ENCODE results near the gene IARS2. TPM values are rescaled to one million over a fixed set of nuclear protein-coding genes. Genes with fewer than 3 reads are reported as not detected.

The IARS2 gene
- total RNA-seq, 1 experiment from 2014 or later: 79.8 TPM

GRCh38 chr1:220184506-220184905 is 90.6 kb downstream of the IARS2 start:
- H3K9me3 ChIP-seq (ENCODE audit: low read length): no peaks in the 10 kb centered on the region
- H3K27ac ChIP-seq (ENCODE audit: low read length): no peak overlapping the region
- no peaks in the 10 kb centered on the region for H3K27me3 ChIP-seq (ENCODE audit: low read length)
- H3K79me2 ChIP-seq (ENCODE audit: low read length): peaks cover 13% of the 10 kb centered on the region; the same call in 1 of the 2 replicates
- no peaks in the 10 kb centered on the region for H3K4me1 ChIP-seq (ENCODE audit: low read length)
- H3K9me2 ChIP-seq (replicated peaks; ENCODE audit: insufficient read depth, low read length): no peaks in the 10 kb centered on the region
- no peak overlapping the region for H2AFZ ChIP-seq (ENCODE audit: low read length)
- H4K20me1 ChIP-seq (ENCODE audit: insufficient read depth, low read depth, low read length): no peaks in the 10 kb centered on the region
- H3K4me2 ChIP-seq (ENCODE audit: low read depth, low read length, poor library complexity, severe bottlenecking): no peak overlapping the region
- H3K9ac ChIP-seq (ENCODE audit: low read length): no peak overlapping the region
- H3K4me3 ChIP-seq (ENCODE audit: low read length): no peak overlapping the region
- peaks cover 37% of the 10 kb centered on the region for H3K36me3 ChIP-seq (ENCODE audit: insufficient read depth, low read length)
- no peak for DNase-seq

- no peak for DNase-seq
- peaks cover 31% of the 10 kb centered on the region for H3K36me3 ChIP-seq (ENCODE audit: insufficient read depth, low read length)
These were observed 92.8 kb downstream of the IARS2 start for GRCh38 chr1:220186752-220187151.

GRCh38 chr1:220188538-220188937 is 94.6 kb downstream of the IARS2 start:
- no peaks in the 10 kb centered on the region for H4K20me1 ChIP-seq (ENCODE audit: insufficient read depth, low read depth, low read length)
- H2AFZ ChIP-seq (ENCODE audit: low read length): no peak overlapping the region
- no peak for DNase-seq
- H3K27me3 ChIP-seq (ENCODE audit: low read length): no peaks in the 10 kb centered on the region
- no peak overlapping the region for H3K4me2 ChIP-seq (ENCODE audit: low read depth, low read length, poor library complexity, severe bottlenecking)
- H3K9me2 ChIP-seq (replicated peaks; ENCODE audit: insufficient read depth, low read length): no peaks in the 10 kb centered on the region
- no peak overlapping the region for H3K4me3 ChIP-seq (ENCODE audit: low read length)
- H3K79me2 ChIP-seq (ENCODE audit: low read length): 0 out of 2 replicates have a peak, but pooled peaks cover 6% of the 10 kb centered on the region
- H3K27ac ChIP-seq (ENCODE audit: low read length): no peak overlapping the region
- no peak overlapping the region for H3K9ac ChIP-seq (ENCODE audit: low read length)
- no peaks in the 10 kb centered on the region for H3K4me1 ChIP-seq (ENCODE audit: low read length)
- no peaks in the 10 kb centered on the region for H3K9me3 ChIP-seq (ENCODE audit: low read length)
- H3K36me3 ChIP-seq (ENCODE audit: insufficient read depth, low read length): peaks cover 38% of the 10 kb centered on the region

More at GRCh38 chr1:220186752-220187151, 92.8 kb downstream of the IARS2 start:
- H3K79me2 ChIP-seq (ENCODE audit: low read length): 0 out of 2 replicates have a peak, but pooled peaks cover 6% of the 10 kb centered on the region
- no peaks in the 10 kb centered on the region for H3K9me3 ChIP-seq (ENCODE audit: low read length)
- H3K4me3 ChIP-seq (ENCODE audit: low read length): no peak overlapping the region
- H3K9me2 ChIP-seq (replicated peaks; ENCODE audit: insufficient read depth, low read length): no peaks in the 10 kb centered on the region
- no peak overlapping the region for H3K9ac ChIP-seq (ENCODE audit: low read length)
- no peaks in the 10 kb centered on the region for H3K27me3 ChIP-seq (ENCODE audit: low read length)
- H3K27ac ChIP-seq (ENCODE audit: low read length): no peak overlapping the region
- no peak overlapping the region for H3K4me2 ChIP-seq (ENCODE audit: low read depth, low read length, poor library complexity, severe bottlenecking)
- no peaks in the 10 kb centered on the region for H3K4me1 ChIP-seq (ENCODE audit: low read length)
- no peak overlapping the region for H2AFZ ChIP-seq (ENCODE audit: low read length)
- H4K20me1 ChIP-seq (ENCODE audit: insufficient read depth, low read depth, low read length): no peaks in the 10 kb centered on the region

DNA sequence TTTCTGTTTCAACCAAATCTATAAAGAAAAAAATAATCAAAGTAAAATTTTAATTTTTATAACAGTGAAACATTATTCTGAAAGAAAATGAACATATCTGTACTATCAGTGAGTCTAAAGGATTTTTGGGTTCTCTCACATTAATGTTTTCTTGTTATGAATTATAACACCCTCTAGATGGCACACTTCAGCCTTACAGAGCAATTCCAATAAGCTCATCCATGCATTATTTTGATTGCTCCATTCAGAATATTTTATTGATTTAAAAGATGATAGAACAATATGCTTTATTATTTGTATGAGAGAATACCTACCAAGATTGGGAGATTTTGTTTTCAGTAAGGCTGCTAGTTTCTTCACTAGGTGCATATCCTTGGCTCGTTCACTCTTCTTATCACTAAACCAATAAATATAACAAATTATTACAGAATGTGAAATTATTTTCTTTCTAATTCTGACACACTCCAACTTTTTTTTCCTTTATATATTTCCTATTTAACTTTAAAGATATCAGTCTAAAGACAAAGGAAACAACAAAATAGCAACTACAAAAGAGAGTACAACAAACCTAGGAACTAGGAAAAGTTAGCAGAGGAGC is 95.9 kb downstream of the IARS2 start:
- Histone ChIP-seq H3K4me1 (ENCODE audit: low read length) (no peaks in the 10 kb centered on the region), H3K9ac (ENCODE audit: low read length) (no peak overlapping the region), H3K79me2 (ENCODE audit: low read length) (0 out of 2 replicates have a peak, but pooled peaks cover 6% of the 10 kb centered on the region), H2AFZ (ENCODE audit: low read length) (no peak overlapping the region), H3K27me3 (ENCODE audit: low read length) (no peaks in the 10 kb centered on the region), H3K27ac (ENCODE audit: low read length) (no peak overlapping the region), H3K9me3 (ENCODE audit: low read length) (no peaks in the 10 kb centered on the region), H4K20me1 (ENCODE audit: insufficient read depth, low read depth, low read length) (no peaks in the 10 kb centered on the region), H3K4me3 (ENCODE audit: low read length) (no peak overlapping the region), H3K9me2 (replicated peaks; ENCODE audit: insufficient read depth, low read length) (no peaks in the 10 kb centered on the region), H3K4me2 (ENCODE audit: low read depth, low read length, poor library complexity, severe bottlenecking) (no peak overlapping the region), H3K36me3 (ENCODE audit: insufficient read depth, low read length) (peaks cover 45% of the 10 kb centered on the region)
- DNase-seq: peak; percentile 67

GRCh38 chr1:220195701-220196100 is 101.8 kb downstream of the IARS2 start:
- Histone ChIP-seq H3K9me2 (replicated peaks; ENCODE audit: insufficient read depth, low read length) (no peaks in the 10 kb centered on the region), H3K9me3 (ENCODE audit: low read length) (no peaks in the 10 kb centered on the region), H3K4me3 (ENCODE audit: low read length) (no peak overlapping the region), H3K36me3 (ENCODE audit: insufficient read depth, low read length) (peaks cover 48% of the 10 kb centered on the region; the same call in 1 of the 2 replicates), H3K27ac (ENCODE audit: low read length) (no peak overlapping the region), H3K27me3 (ENCODE audit: low read length) (no peaks in the 10 kb centered on the region), H4K20me1 (ENCODE audit: insufficient read depth, low read depth, low read length) (no peaks in the 10 kb centered on the region), H3K9ac (ENCODE audit: low read length) (no peak overlapping the region), H2AFZ (ENCODE audit: low read length) (no peak overlapping the region), H3K79me2 (ENCODE audit: low read length) (no peaks in the 10 kb centered on the region), H3K4me2 (ENCODE audit: low read depth, low read length, poor library complexity, severe bottlenecking) (no peak overlapping the region), H3K4me1 (ENCODE audit: low read length) (no peaks in the 10 kb centered on the region)
- no peak for DNase-seq

Small RNA genes within 50 kb of the gene (small RNA-seq; reads per million reads assigned to genes)
- not detected for gene MIR194-1
- 1.9 reads per million, percentile 51 among the genes with 10 or more reads in this experiment for gene MIR215

Other genes with a start within 250 kb of the IARS2 start
- not detected in 2 replicates for gene SLC30A10, start 165.6 kb upstream of the IARS2 start, total RNA-seq (2014; rRNA removed; shearing (Covaris generic); ENCODE audit: low replicate concordance)
- 113 and 187 TPM in 2 replicates for gene EPRS1, start 47.6 kb upstream of the IARS2 start, total RNA-seq (2014; rRNA removed; shearing (Covaris generic); ENCODE audit: low replicate concordance)
- gene BPNT1, start 4.3 kb upstream of the IARS2 start, total RNA-seq (2014; rRNA removed; shearing (Covaris generic); ENCODE audit: low replicate concordance): 65.3 and 69.1 TPM in 2 replicates
- 33.5 and 64.6 TPM in 2 replicates for gene RAB3GAP2, start 178.3 kb downstream of the IARS2 start, total RNA-seq (2014; rRNA removed; shearing (Covaris generic); ENCODE audit: low replicate concordance)